HepG2 (cell line): ENCODE results near the gene HACE1.

Experiments
- FOXK2 ChIP-seq: fragments of 450-650 bp; IDR thresholded peaks from 2 replicates; pipeline ENCODE4 v1.6.1; 2016
- GATAD2A ChIP-seq: IDR thresholded peaks from 2 replicates; pipeline ENCODE4 v1.6.1; 2016
- GMEB1 ChIP-seq: sonication (generic); formaldehyde crosslinking; IDR thresholded peaks from 2 replicates; pipeline ENCODE4 v1.5.1; 2020; ENCODE audit warnings: missing genetic modification reagents, mild to moderate bottlenecking, borderline replicate concordance
- MAX ChIP-seq: IDR thresholded peaks from 2 replicates; pipeline ENCODE4 v1.6.1; 2012; ENCODE audit warnings: inconsistent platforms
- NFAT5 ChIP-seq: sonication (generic); formaldehyde crosslinking; IDR thresholded peaks from 2 replicates; pipeline ENCODE4 v1.4.0; 2020; ENCODE audit warnings: missing genetic modification reagents
- POLR2AphosphoS5 ChIP-seq: IDR thresholded peaks from 2 replicates; pipeline ENCODE4 v1.6.1; 2012; ENCODE audit warnings: low read depth, low read length
- PREB ChIP-seq: sonication (generic); formaldehyde crosslinking; IDR thresholded peaks from 2 replicates; pipeline ENCODE4 v1.4.0; 2020; ENCODE audit warnings: missing genetic modification reagents
- ZBTB21 ChIP-seq: sonication (generic); formaldehyde crosslinking; IDR thresholded peaks from 2 replicates; pipeline ENCODE4 v1.4.0; 2020; ENCODE audit warnings: missing genetic modification reagents
- ZBTB8A ChIP-seq: sonication (generic); formaldehyde crosslinking; IDR thresholded peaks from 2 replicates; pipeline ENCODE4 v1.4.0; 2020; ENCODE audit warnings: mild to moderate bottlenecking, low read depth, missing genetic modification reagents, borderline replicate concordance
- ZKSCAN5 ChIP-seq: sonication (generic); formaldehyde crosslinking; IDR thresholded peaks from 2 replicates; pipeline ENCODE4 v1.5.1; 2020; ENCODE audit warnings: mild to moderate bottlenecking, missing genetic modification reagents
- ZNF143 ChIP-seq: sonication (generic); formaldehyde crosslinking; IDR thresholded peaks from 2 replicates; pipeline ENCODE4 v1.4.0; 2020; ENCODE audit warnings: missing genetic modification reagents
- ZNF589 ChIP-seq: sonication (generic); formaldehyde crosslinking; conservative IDR thresholded peaks from 2 replicates; pipeline ENCODE4 v1.8.0; 2022; ENCODE audit warnings: mild to moderate bottlenecking, moderate library complexity, missing genetic modification reagents
- ZNF629 ChIP-seq: sonication (generic); formaldehyde crosslinking; conservative IDR thresholded peaks from 2 replicates; pipeline ENCODE4 v1.5.0; 2020; ENCODE audit warnings: missing genetic modification reagents
- ZNF761 ChIP-seq: sonication (generic); formaldehyde crosslinking; conservative IDR thresholded peaks from 2 replicates; pipeline ENCODE4 v1.4.0; 2020; ENCODE audit warnings: mild to moderate bottlenecking, missing genetic modification reagents

- no peak for TF ChIP-seq ZBTB8A (CRISPR knock-in tag)
- TF ChIP-seq ZNF589 = no peak
- no peak for TF ChIP-seq MAX
- no peak for TF ChIP-seq ZNF761 (CRISPR knock-in tag)
- TF ChIP-seq GMEB1 (CRISPR knock-in tag) = no peak
- TF ChIP-seq ZNF629 = no peak
- no peak for TF ChIP-seq FOXK2
- no peak for TF ChIP-seq GATAD2A (CRISPR knock-in tag)
- no peak for TF ChIP-seq ZBTB21 (CRISPR knock-in tag)
- no peak for TF ChIP-seq PREB (CRISPR knock-in tag)
- TF ChIP-seq NFAT5 (CRISPR knock-in tag) = no peak
- TF ChIP-seq POLR2AphosphoS5 = no peak
- no peak for TF ChIP-seq ZKSCAN5 (CRISPR knock-in tag)
- no peak for TF ChIP-seq ZNF143
These were observed 176.7 kb downstream of the HACE1 start for GRCh38 chr6:104682722-104683643.
